Endodermal cell (in vitro differentiated cells): ENCODE measurements around the gene SLC20A1. TPM values are rescaled to one million over a fixed set of nuclear protein-coding genes. Genes with fewer than 3 reads are reported as not detected.
A peak's percentile ranks its signal among the peaks of the same experiment; 100 is the strongest.

ENCODE experiments used
- DNase-seq: peaks from one replicate; pipeline ENCODE4 v3.0.0-alpha.2; 2017
- H3K27ac ChIP-seq: 2 replicates; pipeline ENCODE4 v1.5.1; 2013; ENCODE audit warnings: mild to moderate bottlenecking, low read depth, low read length, moderate library complexity
- H3K27me3 ChIP-seq: 2 replicates; pipeline ENCODE4 v1.6.1; 2013; ENCODE audit warnings: mild to moderate bottlenecking, low read length, moderate library complexity; ENCODE audit not compliant: insufficient read depth, control insufficient read depth, poor library complexity, severe bottlenecking
- H3K36me3 ChIP-seq: 2 replicates; pipeline ENCODE4 v1.7.0; 2013; ENCODE audit warnings: mild to moderate bottlenecking, low read length, moderate library complexity; ENCODE audit not compliant: control insufficient read depth, insufficient read depth
- H3K4me1 ChIP-seq: one replicate; pipeline ENCODE4 v1.7.0; 2013; ENCODE audit warnings: low read length; ENCODE audit not compliant: control insufficient read depth, insufficient read depth
- H3K4me3 ChIP-seq: 2 replicates; pipeline ENCODE4 v1.5.1; 2013; ENCODE audit warnings: mild to moderate bottlenecking, low read length, moderate library complexity
- H3K9ac ChIP-seq: 2 replicates; pipeline ENCODE4 v1.6.1; 2013; ENCODE audit warnings: mild to moderate bottlenecking, low read length, moderate library complexity; ENCODE audit not compliant: poor library complexity, severe bottlenecking; ENCODE audit errors: extremely low read depth
- H3K9me3 ChIP-seq: 2 replicates; pipeline ENCODE4 v1.6.1; 2013; ENCODE audit warnings: mild to moderate bottlenecking, low read length, moderate library complexity; ENCODE audit not compliant: control insufficient read depth
- H3K27ac Mint-ChIP-seq: 2 replicates; pipeline ENCODE4 v1.8.0; 2020; ENCODE audit warnings: mixed read lengths
- H3K27me3 Mint-ChIP-seq: 2 replicates; pipeline ENCODE4 v1.8.0; 2021; ENCODE audit warnings: mild to moderate bottlenecking, mixed read lengths; ENCODE audit not compliant: insufficient read depth
- H3K36me3 Mint-ChIP-seq: 2 replicates; pipeline ENCODE4 v1.8.0; 2020; ENCODE audit warnings: low read depth, mixed read lengths
- H3K4me1 Mint-ChIP-seq: 2 replicates; pipeline ENCODE4 v1.8.0; 2020; ENCODE audit warnings: mixed read lengths
- H3K4me3 Mint-ChIP-seq: 2 replicates; pipeline ENCODE4 v1.8.0; 2020; ENCODE audit warnings: mild to moderate bottlenecking, moderate library complexity, mixed read lengths
- H3K9me3 Mint-ChIP-seq: 2 replicates; pipeline ENCODE4 v1.8.0; 2020; ENCODE audit warnings: mild to moderate bottlenecking, mixed read lengths
- CTCF ChIP-seq: fragments of 200-600 bp; sonication (generic); conservative IDR thresholded peaks from 2 replicates; pipeline ENCODE4 v1.5.0; 2021; ENCODE audit warnings: antibody characterized with exemption, mild to moderate bottlenecking
- WGBS, 2 experiments: methylation state at CpG; one replicate each; pipeline versions ENCODE4 v1.1.5 to v1.1.7; 2013; ENCODE audit warnings: missing lambda C conversion rate in 2 of 2, mixed read lengths in 1 of 2; ENCODE audit not compliant: insufficient coverage in 1 of 2, insufficient read length in 1 of 2; 5-methylcytosine and 5-hydroxymethylcytosine counted together
- total RNA-seq, 2 donors: library from RNA; stranded (reverse); fragmentation: NEBNext Ultra II Directional in 1 of 2; extraction: Animal tissue kit (Norgen Biotek cat#: 25700) in 1 of 2; gene quantifications; 2 replicates in 1 of 2; 3 replicates in 1 of 2; pipeline ENCODE4 v1.2.1, GENCODE V29; 2021

SLC20A1 gene
- total RNA-seq, 2 donors from 2014 or later: 67.3 to 86.7 TPM

DNA sequence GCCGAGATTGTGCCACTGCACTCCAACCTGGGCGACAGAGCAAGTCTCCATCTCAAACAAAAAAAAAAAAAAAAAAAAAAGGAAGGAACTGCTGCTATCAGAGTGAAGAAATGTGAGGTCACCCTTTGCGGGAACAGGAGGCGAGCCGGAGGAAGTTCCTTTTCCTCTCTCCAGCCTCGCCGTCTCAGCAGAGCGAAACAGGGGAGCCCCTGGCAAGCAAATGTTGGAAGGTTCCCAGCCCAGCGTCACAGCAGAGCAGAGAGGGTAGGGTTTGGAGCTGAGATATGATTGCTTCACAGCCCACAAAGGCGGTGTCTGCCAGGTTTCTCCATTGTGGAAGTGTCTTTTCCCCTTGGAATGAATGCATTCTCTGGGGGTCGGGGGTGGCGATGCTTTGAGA is 28.5 kb downstream of the SLC20A1 start:
- no peak overlapping the region for H3K27ac ChIP-seq
- H3K27ac Mint-ChIP-seq: peak overlapping the region; percentile 93
- no peaks in the 10 kb centered on the region for H3K36me3 Mint-ChIP-seq
- peaks cover 35% of the 10 kb centered on the region for H3K4me1 Mint-ChIP-seq
- no peaks in the 10 kb centered on the region for H3K27me3 Mint-ChIP-seq
- no peak for TF ChIP-seq CTCF
- H3K4me3 Mint-ChIP-seq: no peak overlapping the region
- no peak for DNase-seq
- H3K4me3 ChIP-seq: peak overlapping the region; percentile 38
- WGBS, 2 experiments: 83 to 98% methylated on average over 7 to 12 of the region's 12 CpGs
- H3K9ac ChIP-seq: peak overlapping the region; percentile 60
- no peaks in the 10 kb centered on the region for H3K9me3 ChIP-seq
- no peaks in the 10 kb centered on the region for H3K36me3 ChIP-seq
- H3K27me3 ChIP-seq: no peaks in the 10 kb centered on the region
- no peaks in the 10 kb centered on the region for H3K9me3 Mint-ChIP-seq
- peaks cover 16% of the 10 kb centered on the region for H3K4me1 ChIP-seq

DNA sequence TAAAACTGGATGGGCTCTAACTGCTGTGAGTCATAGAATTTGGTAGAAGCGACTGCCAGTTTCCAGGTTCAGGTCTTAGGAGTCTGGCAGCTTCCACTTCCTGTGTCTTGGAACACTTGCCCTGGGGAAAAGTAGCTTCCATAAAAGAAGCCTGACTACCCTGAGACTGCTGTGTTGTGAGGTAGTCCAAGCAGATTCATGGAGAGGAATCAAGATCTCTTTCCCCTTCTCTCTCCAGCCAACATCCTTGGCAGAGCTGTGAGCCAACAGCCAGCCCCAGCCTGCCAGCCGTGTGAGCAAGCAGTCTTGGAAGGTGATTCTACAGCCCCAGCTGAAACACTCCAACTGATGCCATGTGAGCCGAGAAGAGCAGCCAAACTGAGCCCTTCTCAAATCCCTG is 33.7 kb downstream of the SLC20A1 start:
- H3K27ac ChIP-seq: no peak overlapping the region
- 89 to 97% methylated on average over 3 of the region's 3 CpGs for WGBS, 2 experiments
- peaks cover 17% of the 10 kb centered on the region for H3K4me1 ChIP-seq
- H3K36me3 ChIP-seq: no peaks in the 10 kb centered on the region
- no peaks in the 10 kb centered on the region for H3K9me3 ChIP-seq
- Mint-ChIP-seq H3K4me1 (peaks cover 23% of the 10 kb centered on the region), H3K36me3 (no peaks in the 10 kb centered on the region), H3K27me3 (no peaks in the 10 kb centered on the region), H3K4me3 (no peak overlapping the region), H3K27ac (no peak overlapping the region), H3K9me3 (no peaks in the 10 kb centered on the region)
- no peaks in the 10 kb centered on the region for H3K27me3 ChIP-seq
- H3K4me3 ChIP-seq: no peak overlapping the region
- H3K9ac ChIP-seq: no peak overlapping the region
- no peak for DNase-seq
- no peak for TF ChIP-seq CTCF

- Histone ChIP-seq H3K36me3 (no peaks in the 10 kb centered on the region), H3K27me3 (no peaks in the 10 kb centered on the region), H3K27ac (no peak overlapping the region), H3K9ac (no peak overlapping the region), H3K4me1 (peaks cover 15% of the 10 kb centered on the region), H3K4me3 (no peak overlapping the region), H3K9me3 (no peaks in the 10 kb centered on the region)
- no peak overlapping the region for H3K27ac Mint-ChIP-seq
- no peaks in the 10 kb centered on the region for H3K27me3 Mint-ChIP-seq
- no peak for TF ChIP-seq CTCF
- no peak overlapping the region for H3K4me3 Mint-ChIP-seq
- 96% methylated on average over 4 to 5 of the region's 5 CpGs for WGBS, 2 experiments
- no peak for DNase-seq
- H3K36me3 Mint-ChIP-seq: no peaks in the 10 kb centered on the region
- no peaks in the 10 kb centered on the region for H3K9me3 Mint-ChIP-seq
- peaks cover 21% of the 10 kb centered on the region for H3K4me1 Mint-ChIP-seq
These were observed 34.9 kb downstream of the SLC20A1 start for GRCh38 chr2:112680666-112681101.
